Endothelial cell of umbilical vein (primary cell): ENCODE results near the gene C3orf22. TPM values are rescaled to one million over a fixed set of nuclear protein-coding genes. Genes with fewer than 3 reads are reported as not detected.

ENCODE experiments used
- BruUV-seq: library from RNA; stranded (reverse); fragments of 400-500 nt; replicated peaks from 2 replicates; lab custom pipeline; 2021; lab: Mats Ljungman, UMichigan
- CTCF ChIA-PET: fragments of 300-600, 350-600 bp; sonication (Branson Sonifier 250); formaldehyde crosslinking; loops from one replicate; lab custom pipeline; 2021; ENCODE audit warnings: antibody characterized with exemption, inconsistent platforms; lab: Charles Lee
- POLR2A ChIA-PET: fragments of 300-600, 350-600 bp; sonication (Branson Sonifier 250); formaldehyde crosslinking; loops from one replicate; lab custom pipeline; 2021; ENCODE audit warnings: antibody characterized with exemption, inconsistent platforms; lab: Charles Lee
- DNase-seq: peaks from one replicate; pipeline ENCODE4 v3.0.0-alpha.2; 2011; ENCODE audit warnings: low read depth, low spot score
- FAIRE-seq: peaks from 2 replicates; lab custom pipeline; 2011; peaks lifted over from hg19 to GRCh38; lab: Jason Lieb, UNC
- H2AFZ ChIP-seq: 2 replicates; pipeline ENCODE4 v1.6.0; 2012; ENCODE audit warnings: low read depth, low read length, control low read depth, inconsistent platforms
- H3K27ac ChIP-seq: 2 replicates; pipeline ENCODE4 v1.5.1; 2011; ENCODE audit warnings: low read depth, mild to moderate bottlenecking, control low read depth, low read length, moderate library complexity; ENCODE audit not compliant: insufficient read depth
- H3K27me3 ChIP-seq, 2 experiments: 2 replicates each; pipeline versions ENCODE4 v1.6.0 to v1.6.1; 2011; ENCODE audit warnings: low read length in 2 of 2, mixed read lengths in 1 of 2; ENCODE audit not compliant: control insufficient read depth in 2 of 2, insufficient read depth in 2 of 2
- H3K36me3 ChIP-seq, 2 experiments: 2 replicates in 1 of 2; 3 replicates in 1 of 2; pipeline ENCODE4 v1.5.1; 2011; ENCODE audit warnings: low read length in 2 of 2, mild to moderate bottlenecking in 1 of 2, moderate library complexity in 1 of 2; ENCODE audit not compliant: control insufficient read depth in 2 of 2, insufficient read depth in 2 of 2; ENCODE audit errors: extremely low read depth in 1 of 2
- H3K4me1 ChIP-seq: 3 replicates; pipeline ENCODE4 v1.5.1; 2011; ENCODE audit warnings: mild to moderate bottlenecking, low read length; ENCODE audit not compliant: control insufficient read depth, insufficient read depth; ENCODE audit errors: extremely low read depth
- H3K4me2 ChIP-seq: 2 replicates; pipeline ENCODE4 v1.6.1; 2011; ENCODE audit warnings: low read length, control low read depth, mixed read lengths; ENCODE audit not compliant: insufficient read depth
- H3K4me3 ChIP-seq, 3 experiments: fragments of 200-600 bp in 1 of 3; sonication (generic), shearing (Covaris generic) in 1 of 3; replicated peaks in 1 of 3; 2 replicates each; pipeline ENCODE4 v1.5.1; 2011 to 2016; ENCODE audit warnings: control low read depth in 3 of 3, low read length in 3 of 3, mild to moderate bottlenecking in 2 of 3, inconsistent platforms in 1 of 3, low read depth in 1 of 3, moderate library complexity in 1 of 3; ENCODE audit not compliant: insufficient read depth in 1 of 3
- H3K79me2 ChIP-seq: 2 replicates; pipeline ENCODE4 v1.6.0; 2012; ENCODE audit warnings: low read length, inconsistent platforms; ENCODE audit not compliant: control insufficient read depth, insufficient read depth
- H3K9ac ChIP-seq: replicated peaks from 2 replicates; pipeline ENCODE3; 2011; ENCODE audit warnings: low read length, control low read depth; ENCODE audit not compliant: insufficient read depth; ENCODE audit errors: extremely low read depth
- H3K9me1 ChIP-seq: replicated peaks from 3 replicates; pipeline ENCODE4 v1.6.0; 2011; ENCODE audit warnings: mild to moderate bottlenecking, low read length; ENCODE audit not compliant: control insufficient read depth, insufficient read depth; ENCODE audit errors: extremely low read depth
- H3K9me3 ChIP-seq: replicated peaks from 2 replicates; pipeline ENCODE4 v1.5.1; 2012; ENCODE audit warnings: low read length, inconsistent platforms; ENCODE audit not compliant: control insufficient read depth, insufficient read depth
- H4K20me1 ChIP-seq: replicated peaks from 2 replicates; pipeline ENCODE3; 2011; ENCODE audit warnings: mild to moderate bottlenecking, low read length; ENCODE audit not compliant: control insufficient read depth, insufficient read depth; ENCODE audit errors: extremely low read depth
- CTCF ChIP-seq, 2 donors: IDR thresholded peaks; 1 replicate in 1 of 2; 2 replicates in 1 of 2; pipeline ENCODE4 v1.5.1; 2011; ENCODE audit warnings: low read length in 2 of 2, mild to moderate bottlenecking in 2 of 2, moderate library complexity in 2 of 2, control low read depth in 1 of 2, inconsistent platforms in 1 of 2, low read depth in 1 of 2; ENCODE audit not compliant: insufficient read depth in 1 of 2; ENCODE audit errors: extremely low read depth in 1 of 2
- EZH2 ChIP-seq: IDR thresholded peaks from 2 replicates; pipeline ENCODE4 v1.6.1; 2012; ENCODE audit warnings: borderline replicate concordance, low read depth, mild to moderate bottlenecking, moderate library complexity, low read length, inconsistent platforms; ENCODE audit not compliant: severe bottlenecking
- FOS ChIP-seq: IDR thresholded peaks from 2 replicates; pipeline ENCODE4 v1.6.1; 2011; ENCODE audit warnings: mild to moderate bottlenecking, low read length, moderate library complexity, borderline replicate concordance; ENCODE audit not compliant: insufficient read depth
- GATA2 ChIP-seq: IDR thresholded peaks from 2 replicates; pipeline ENCODE4 v1.7.0; 2011; ENCODE audit warnings: low read depth, mild to moderate bottlenecking, moderate library complexity, mixed read lengths, low read length; ENCODE audit not compliant: insufficient read length, insufficient read depth
- JUN ChIP-seq: IDR thresholded peaks from 2 replicates; pipeline ENCODE4 v1.6.1; 2011; ENCODE audit warnings: borderline replicate concordance, low read depth; ENCODE audit not compliant: insufficient read length, insufficient read depth
- MYC ChIP-seq: IDR thresholded peaks from one replicate; pipeline ENCODE4 v1.6.1; 2011; ENCODE audit warnings: mild to moderate bottlenecking, low read depth, low read length
- POLR2A ChIP-seq: IDR thresholded peaks from 2 replicates; pipeline ENCODE4 v1.6.1; 2012; ENCODE audit warnings: low read depth, mild to moderate bottlenecking, control low read depth, low read length
- POLR2AphosphoS5 ChIP-seq: IDR thresholded peaks from 2 replicates; pipeline ENCODE4 v1.6.1; 2012; ENCODE audit warnings: low read depth, mild to moderate bottlenecking, control low read depth, low read length, moderate library complexity; ENCODE audit not compliant: insufficient read depth
- dilution Hi-C: fragments of 300-500 bp; cut with MboI; formaldehyde crosslinking; loops from one replicate; pipeline ENCODE4 v1.15.0; 2019; ENCODE audit warnings: low sequenced_read_pairs; ENCODE audit not compliant: extremely low pct_ligation_motif_present
- intact Hi-C: fragments of 100-400 bp; cut with micrococcal nuclease; formaldehyde crosslinking; loops from one replicate; pipeline ENCODE4 v1.10.0; 2022
- polyA plus RNA-seq, 4 experiments: library from polyadenylated mRNA; depleted of rRNA in 3 of 4; stranded (reverse) in 3 of 4; unstranded in 1 of 4; fragments of >200 nt; gene quantifications; 2 replicates each; pipeline versions ENCODE4 v1.2.1 to v1.2.3, GENCODE V29; 2011 to 2012; ENCODE audit warnings: missing spikeins in 1 of 4
- total RNA-seq: library from RNA; stranded (reverse); gene quantifications from 2 replicates; pipeline ENCODE4 v1.2.3, GENCODE V29; 2021
- TF ChIP-seq, protein P1 (sequence below): IDR thresholded peaks from 2 replicates; pipeline ENCODE4 v1.6.1; 2011; ENCODE audit not compliant: insufficient read depth, insufficient read length

C3orf22 gene
- total and polyA plus RNA-seq, 2 donors (not counting 3 experiments of a cell fraction or from before 2014, with no cell fraction given): not detected

DNA sequence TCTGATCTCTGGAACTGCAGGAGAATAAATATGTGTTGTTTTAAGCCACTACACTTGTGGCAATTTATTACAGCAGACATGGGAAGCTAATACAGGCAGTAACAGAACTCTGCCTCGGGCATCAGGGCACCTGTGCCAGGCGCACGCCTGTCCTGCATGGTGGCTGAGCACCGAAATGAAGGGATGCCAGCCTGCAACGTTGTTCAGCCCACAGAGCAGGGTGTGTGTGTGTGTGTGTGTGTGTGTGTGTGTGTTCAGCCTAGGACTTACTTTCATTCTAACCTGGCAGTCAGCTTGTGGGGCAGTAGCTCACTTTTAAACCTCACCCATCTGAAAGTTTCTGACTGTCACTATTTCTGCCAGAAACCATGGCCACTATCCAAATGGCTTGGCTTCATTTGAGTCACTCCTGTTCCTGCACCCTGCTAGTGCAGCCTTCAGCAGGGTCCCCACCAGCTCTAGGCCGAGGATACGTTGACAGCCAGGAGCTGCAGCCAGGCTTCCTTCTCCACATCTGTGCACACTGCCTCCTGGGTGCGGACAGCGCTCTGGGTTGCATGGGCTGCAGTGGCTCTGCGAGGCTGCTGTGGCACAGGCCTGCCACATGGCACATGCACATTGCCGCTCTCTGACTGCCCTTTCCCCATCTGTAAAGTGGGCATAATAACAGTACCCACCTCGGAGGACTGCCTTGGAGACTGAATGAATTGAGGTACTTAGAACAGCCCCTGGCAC is 45.6 kb downstream of the C3orf22 start:
- Histone ChIP-seq H3K9me3 (no peaks in the 10 kb centered on the region), H2AFZ (no peak overlapping the region), H3K4me2 (no peak overlapping the region), H3K9me1 (no peaks in the 10 kb centered on the region), H3K9ac (no peak overlapping the region), H3K27me3 (no peaks in the 10 kb centered on the region), H4K20me1 (no peaks in the 10 kb centered on the region), H3K4me1 (no peaks in the 10 kb centered on the region), H3K4me3 (no peak overlapping the region), H3K36me3 (no peaks in the 10 kb centered on the region), H3K79me2 (no peaks in the 10 kb centered on the region), H3K27ac (no peak overlapping the region)
- no TSS peak for BruUV-seq
- dilution Hi-C loops: no loop called here
- DNase-seq (no peak), FAIRE-seq (no peak)
- CTCF ChIA-PET: interaction anchor here (1.5 kb wide), 1 partner anchor 10 kb away, joined by 5 read pairs; no protein-coding TSS in a partner anchor
- TF ChIP-seq MYC: no peak
- no peak for TF ChIP-seq FOS
- TF ChIP-seq POLR2AphosphoS5: no peak
- TF ChIP-seq, protein P1, sequence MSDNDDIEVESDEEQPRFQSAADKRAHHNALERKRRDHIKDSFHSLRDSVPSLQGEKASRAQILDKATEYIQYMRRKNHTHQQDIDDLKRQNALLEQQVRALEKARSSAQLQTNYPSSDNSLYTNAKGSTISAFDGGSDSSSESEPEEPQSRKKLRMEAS: no peak
- no peak for TF ChIP-seq POLR2A
- TF ChIP-seq JUN: no peak
- no peak for TF ChIP-seq CTCF (IDR thresholded peaks at IDR 0.05; ENCODE audit: extremely low read depth in 1 of 2, insufficient read depth in 1 of 2, low read depth in 1 of 2, low read length in 2 of 2)
- no peak for TF ChIP-seq GATA2
- no peak for TF ChIP-seq EZH2
- POLR2A ChIA-PET: no interaction called here
- intact Hi-C loops: no loop called here
